PC-3 (cell line): ENCODE results near the gene RAB11A. TPM values are rescaled to one million over a fixed set of nuclear protein-coding genes. Genes with fewer than 3 reads are reported as not detected.

ENCODE experiments used
- ATAC-seq: fragments of 200-7000 bp; cut with Tn5 transposase; 2 replicates; pipeline ENCODE4 v1.9.1; 2020; ENCODE audit warnings: mild to moderate bottlenecking, moderate library complexity
- BruUV-seq: library from RNA; stranded (reverse); fragments of 400-500 nt; replicated peaks from 2 replicates; lab custom pipeline; 2021; lab: Mats Ljungman, UMichigan
- CTCF ChIA-PET: fragments of 300-600 bp; sonication (Branson Sonifier 250); formaldehyde crosslinking; loops from one replicate; lab custom pipeline; 2022; ENCODE audit warnings: antibody characterized with exemption; lab: Charles Lee
- POLR2A ChIA-PET: fragments of 300-600 bp; sonication (Branson Sonifier 250); formaldehyde crosslinking; loops from one replicate; lab custom pipeline; 2022; ENCODE audit warnings: antibody characterized with exemption; ENCODE audit not compliant: unreplicated experiment; lab: Charles Lee
- DNase-seq: peaks from one replicate; pipeline ENCODE4 v3.0.0-alpha.2; 2015
- H2AFZ ChIP-seq: fragments of 300-600 bp; sonication (generic); 2 replicates; pipeline ENCODE4 v1.6.0; 2016; ENCODE audit warnings: antibody characterized with exemption, low read length
- H3F3A ChIP-seq: fragments of 300-600 bp; sonication (generic); one replicate; pipeline ENCODE4 v1.6.0; 2017; ENCODE audit warnings: antibody characterized with exemption, low read length, control low read depth, mild to moderate bottlenecking; ENCODE audit not compliant: unreplicated experiment
- H3K27ac ChIP-seq: fragments of 300-600 bp; sonication (generic); 2 replicates; pipeline ENCODE4 v1.5.1; 2016; ENCODE audit warnings: mild to moderate bottlenecking, low read length
- H3K27me3 ChIP-seq: fragments of 300-600 bp; sonication (generic); 2 replicates; pipeline ENCODE4 v1.6.1; 2016; ENCODE audit warnings: low read length, mixed read lengths
- H3K36me3 ChIP-seq: fragments of 300-600 bp; sonication (generic); 2 replicates; pipeline ENCODE4 v1.6.1; 2016; ENCODE audit warnings: low read depth, mixed run types, low read length, mixed read lengths
- H3K4me1 ChIP-seq: fragments of 300-600 bp; sonication (generic); 2 replicates; pipeline ENCODE4 v1.5.1; 2016; ENCODE audit warnings: low read length; ENCODE audit not compliant: insufficient read depth
- H3K4me2 ChIP-seq: fragments of 300-600 bp; sonication (generic); 2 replicates; pipeline ENCODE4 v1.6.0; 2016; ENCODE audit warnings: low read length
- H3K4me3 ChIP-seq: fragments of 300-600 bp; sonication (generic); 2 replicates; pipeline ENCODE4 v1.5.1; 2016; ENCODE audit warnings: mild to moderate bottlenecking, low read length, mixed read lengths
- H3K79me2 ChIP-seq: fragments of 300-600 bp; sonication (generic); 2 replicates; pipeline ENCODE4 v1.6.1; 2017; ENCODE audit warnings: low read length, mixed read lengths
- H3K9ac ChIP-seq: fragments of 300-600 bp; sonication (generic); 2 replicates; pipeline ENCODE4 v1.6.0; 2016; ENCODE audit warnings: mild to moderate bottlenecking, low read length
- H3K9me2 ChIP-seq: fragments of 300-600 bp; sonication (generic); replicated peaks from 2 replicates; pipeline ENCODE4 v1.6.1; 2016; ENCODE audit warnings: mixed run types, low read length, mixed read lengths
- H3K9me3 ChIP-seq: fragments of 300-600 bp; sonication (generic); 2 replicates; pipeline ENCODE4 v1.6.1; 2016; ENCODE audit warnings: low read length, mixed read lengths
- H4K20me1 ChIP-seq: fragments of 300-600 bp; sonication (generic); 2 replicates; pipeline ENCODE4 v1.6.1; 2016; ENCODE audit warnings: low read length, mixed read lengths
- EZH2 ChIP-seq: fragments of 300-600 bp; sonication (generic); IDR thresholded peaks from one replicate; pipeline ENCODE4 v1.6.1; 2017; ENCODE audit warnings: antibody characterized with exemption, mild to moderate bottlenecking, low read length; ENCODE audit not compliant: unreplicated experiment
- EZH2phosphoT487 ChIP-seq: fragments of 300-600 bp; sonication (generic); IDR thresholded peaks from 2 replicates; pipeline ENCODE4 v1.6.1; 2018; ENCODE audit warnings: mild to moderate bottlenecking, antibody characterized with exemption, low read length, borderline replicate concordance
- intact Hi-C: fragments of 100-400 bp; cut with micrococcal nuclease; formaldehyde crosslinking; loops from 2 replicates; pipeline ENCODE4 v1.9.0; 2023
- total RNA-seq: library from RNA; depleted of rRNA; stranded (reverse); fragments of >200 nt; gene quantifications from 2 replicates; pipeline ENCODE4 v1.2.3, GENCODE V29; 2014
- TF ChIP-seq, protein P1 (sequence below): fragments of 300-600 bp; sonication (generic); conservative IDR thresholded peaks from 2 replicates; pipeline ENCODE4 v1.5.1; 2017; ENCODE audit warnings: antibody characterized with exemption, low read depth, mild to moderate bottlenecking, low read length

The RAB11A gene
- total RNA-seq, 1 experiment from 2014 or later = 171 TPM

DNA sequence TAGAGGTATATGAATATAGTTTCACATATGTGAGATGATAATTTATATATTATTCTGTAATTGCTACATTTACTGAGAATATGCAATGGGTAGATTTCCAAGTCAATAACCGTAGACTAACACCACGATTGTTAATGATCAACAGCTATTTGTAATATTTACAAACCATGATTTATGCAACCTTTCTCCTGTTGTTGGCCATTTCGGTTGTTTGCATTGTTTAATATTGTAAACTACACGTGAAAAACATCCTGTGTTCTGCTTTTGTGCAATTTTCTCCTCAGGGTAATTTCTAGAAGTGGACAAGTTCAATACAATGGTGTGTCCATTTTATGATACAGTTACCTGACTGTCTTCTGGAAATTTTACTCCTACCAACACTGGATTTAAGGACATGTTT lies 29.3 kb upstream of the RAB11A start:
- Histone ChIP-seq H3K4me3 (no peak overlapping the region), H3K9me2 (no peaks in the 10 kb centered on the region), H3K36me3 (no peaks in the 10 kb centered on the region), H3K4me1 (no peaks in the 10 kb centered on the region), H3F3A (no peaks in the 10 kb centered on the region), H4K20me1 (no peaks in the 10 kb centered on the region), H3K79me2 (no peaks in the 10 kb centered on the region), H2AFZ (no peak overlapping the region), H3K9ac (no peak overlapping the region), H3K4me2 (no peak overlapping the region), H3K9me3 (no peaks in the 10 kb centered on the region), H3K27me3 (no peaks in the 10 kb centered on the region), H3K27ac (no peak overlapping the region)
- CTCF ChIA-PET = no interaction called here
- no peak for TF ChIP-seq EZH2phosphoT487
- no peak for TF ChIP-seq EZH2
- TF ChIP-seq, protein P1, sequence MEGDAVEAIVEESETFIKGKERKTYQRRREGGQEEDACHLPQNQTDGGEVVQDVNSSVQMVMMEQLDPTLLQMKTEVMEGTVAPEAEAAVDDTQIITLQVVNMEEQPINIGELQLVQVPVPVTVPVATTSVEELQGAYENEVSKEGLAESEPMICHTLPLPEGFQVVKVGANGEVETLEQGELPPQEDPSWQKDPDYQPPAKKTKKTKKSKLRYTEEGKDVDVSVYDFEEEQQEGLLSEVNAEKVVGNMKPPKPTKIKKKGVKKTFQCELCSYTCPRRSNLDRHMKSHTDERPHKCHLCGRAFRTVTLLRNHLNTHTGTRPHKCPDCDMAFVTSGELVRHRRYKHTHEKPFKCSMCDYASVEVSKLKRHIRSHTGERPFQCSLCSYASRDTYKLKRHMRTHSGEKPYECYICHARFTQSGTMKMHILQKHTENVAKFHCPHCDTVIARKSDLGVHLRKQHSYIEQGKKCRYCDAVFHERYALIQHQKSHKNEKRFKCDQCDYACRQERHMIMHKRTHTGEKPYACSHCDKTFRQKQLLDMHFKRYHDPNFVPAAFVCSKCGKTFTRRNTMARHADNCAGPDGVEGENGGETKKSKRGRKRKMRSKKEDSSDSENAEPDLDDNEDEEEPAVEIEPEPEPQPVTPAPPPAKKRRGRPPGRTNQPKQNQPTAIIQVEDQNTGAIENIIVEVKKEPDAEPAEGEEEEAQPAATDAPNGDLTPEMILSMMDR = no peak
- intact Hi-C loops = no loop called here
- no TSS peak for BruUV-seq
- ATAC-seq (no peak), DNase-seq (no peak)
- POLR2A ChIA-PET = no interaction called here

DNA sequence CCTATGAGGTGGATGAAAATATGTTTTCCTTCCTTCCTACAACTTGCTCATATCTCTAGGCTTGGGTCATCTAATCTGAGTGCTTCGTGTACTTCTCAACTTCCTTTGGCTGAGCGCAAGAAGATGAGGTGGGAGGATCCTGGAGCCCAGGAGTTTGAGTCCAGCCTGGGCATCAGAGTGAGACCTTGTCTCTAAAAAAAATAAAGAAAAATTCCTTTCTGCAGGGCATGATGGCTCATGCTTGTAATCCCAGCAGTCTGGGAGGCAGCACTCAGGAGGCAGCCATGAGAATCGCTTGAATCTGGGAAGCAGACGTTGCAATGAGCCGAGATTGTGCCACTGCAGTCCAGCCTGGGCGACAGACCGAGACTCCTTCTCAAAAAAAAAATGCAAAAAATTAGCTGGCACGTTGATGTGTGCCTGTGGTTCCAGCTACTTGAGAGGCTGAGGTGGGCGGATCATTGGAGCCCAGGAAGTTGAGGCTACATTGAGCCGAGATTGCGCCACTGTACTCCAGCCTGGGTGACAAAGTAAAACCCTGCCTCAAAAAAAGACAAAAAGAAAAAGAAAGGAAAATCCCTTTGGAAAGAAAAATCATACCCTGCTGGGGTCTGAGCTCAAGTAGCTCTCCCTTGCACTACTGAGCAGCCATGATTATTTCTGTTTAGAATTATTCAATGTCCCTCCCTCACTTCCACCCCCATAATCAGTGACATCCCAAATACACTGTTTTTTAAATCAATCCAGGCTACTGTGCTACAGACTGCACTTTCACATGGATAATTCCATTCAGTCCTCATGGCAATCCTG lies 28.0 kb upstream of the RAB11A start:
- Histone ChIP-seq H3K4me1 (no peaks in the 10 kb centered on the region), H4K20me1 (no peaks in the 10 kb centered on the region), H3K9me3 (no peaks in the 10 kb centered on the region), H3K9me2 (no peaks in the 10 kb centered on the region), H3K4me2 (no peak overlapping the region), H3K79me2 (no peaks in the 10 kb centered on the region), H3K9ac (no peak overlapping the region), H2AFZ (no peak overlapping the region), H3F3A (no peaks in the 10 kb centered on the region), H3K4me3 (no peak overlapping the region), H3K27ac (no peak overlapping the region), H3K36me3 (no peaks in the 10 kb centered on the region), H3K27me3 (no peaks in the 10 kb centered on the region)
- ChIA-PET CTCF (no interaction called here), POLR2A (interaction anchor here (0.6 kb wide), 1 partner anchor 239 kb away, joined by 3 read pairs; no protein-coding TSS in a partner anchor)
- TF ChIP-seq EZH2phosphoT487 (no peak), EZH2 (no peak)
- TF ChIP-seq, protein P1 = no peak
- no TSS peak for BruUV-seq
- intact Hi-C loops = no loop called here
- DNase-seq = no peak
- ATAC-seq = no peak

DNA sequence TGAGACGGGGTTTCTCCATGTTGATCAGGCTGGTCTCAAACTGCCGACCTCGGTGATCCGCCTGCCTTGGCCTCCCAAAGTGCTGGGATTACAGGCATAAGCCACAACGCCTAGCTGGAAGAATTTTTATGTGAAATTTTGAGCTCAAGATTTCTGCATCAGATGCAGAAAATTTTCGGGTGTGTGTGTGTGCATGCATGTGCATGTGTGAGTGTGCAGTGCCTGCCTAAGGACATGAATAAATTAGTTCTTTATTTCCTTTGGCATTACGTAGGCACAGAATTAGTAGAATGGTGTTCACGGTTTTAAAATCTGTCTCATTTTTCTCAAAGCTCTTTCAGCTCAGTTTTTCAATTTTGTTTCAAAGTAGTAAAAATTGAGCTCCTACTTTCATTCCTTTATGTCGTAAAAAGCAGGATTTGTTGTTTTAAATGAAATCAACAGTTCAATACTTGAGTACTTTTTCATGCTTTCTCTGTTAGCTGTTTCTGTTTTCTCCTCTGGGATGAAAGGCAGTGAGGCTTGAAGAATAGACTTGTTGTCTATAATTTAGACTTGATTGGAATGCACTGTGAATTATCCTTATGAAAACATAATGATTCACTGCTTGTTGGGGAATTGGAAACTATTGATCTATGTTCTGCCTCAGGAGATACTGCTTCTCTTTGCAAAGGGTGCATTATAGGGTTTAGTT lies 23.3 kb upstream of the RAB11A start:
- BruUV-seq = no TSS peak
- H2AFZ ChIP-seq = no peak overlapping the region
- no peaks in the 10 kb centered on the region for H3F3A ChIP-seq
- no peaks in the 10 kb centered on the region for H3K9me2 ChIP-seq
- H3K4me3 ChIP-seq = no peak overlapping the region
- intact Hi-C loops = no loop called here
- CTCF ChIA-PET = no interaction called here
- TF ChIP-seq, protein P1 = no peak
- POLR2A ChIA-PET = no interaction called here
- H3K4me1 ChIP-seq = no peaks in the 10 kb centered on the region
- no peaks in the 10 kb centered on the region for H3K27me3 ChIP-seq
- H3K27ac ChIP-seq = no peak overlapping the region
- ATAC-seq = no peak
- H3K36me3 ChIP-seq = no peaks in the 10 kb centered on the region
- no peaks in the 10 kb centered on the region for H4K20me1 ChIP-seq
- H3K79me2 ChIP-seq = no peaks in the 10 kb centered on the region
- no peak overlapping the region for H3K9ac ChIP-seq
- DNase-seq = no peak
- H3K9me3 ChIP-seq = no peaks in the 10 kb centered on the region
- H3K4me2 ChIP-seq = no peak overlapping the region
